GM19239 (cell line): ENCODE data around the gene CCNI.
"Not testable (repeated sequence)": the region's sequence is repeated elsewhere in the genome, so short reads cannot be mapped to it uniquely, and the experiment has no call there.

Source experiments
- DNase-seq: peaks from one replicate; pipeline ENCODE4 v3.0.0; 2011; ENCODE audit warnings: low spot score; ENCODE audit not compliant: insufficient read length
- FAIRE-seq: peaks from 2 replicates; lab custom pipeline; 2011; peaks lifted over from hg19 to GRCh38; lab: Jason Lieb, UNC

The CCNI gene

DNA sequence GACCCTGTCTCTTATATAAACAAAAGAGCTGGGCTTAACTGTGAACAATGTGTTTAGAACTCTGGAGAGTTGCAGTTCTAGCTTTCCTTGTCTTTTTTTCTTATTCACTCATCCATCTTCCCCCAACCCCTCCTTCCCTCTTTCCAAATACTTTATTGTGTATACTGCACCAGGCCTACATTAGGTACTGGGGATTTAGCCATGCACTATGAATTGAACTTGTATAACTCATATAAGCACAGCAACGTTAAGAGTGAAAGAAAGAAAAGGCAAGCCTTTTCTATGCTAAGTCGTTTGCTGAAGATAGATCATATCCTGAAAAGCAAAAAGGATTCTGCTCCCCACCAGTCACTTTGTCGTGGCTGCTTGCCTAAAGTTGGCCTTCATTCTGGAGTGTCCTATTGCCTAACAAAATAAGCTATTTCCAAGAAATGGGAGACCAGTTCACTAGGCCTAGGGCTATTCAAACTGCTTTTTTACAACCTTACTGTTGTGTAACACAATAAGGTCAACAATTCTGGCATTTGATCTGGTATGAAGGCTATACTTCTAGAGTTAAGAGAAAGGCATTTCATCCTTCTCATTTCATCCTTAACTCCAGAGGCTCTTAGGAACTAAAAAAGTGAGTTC, 32.2 kb downstream of the CCNI start:
- FAIRE-seq, result no peak
- DNase-seq, result no peak

DNA sequence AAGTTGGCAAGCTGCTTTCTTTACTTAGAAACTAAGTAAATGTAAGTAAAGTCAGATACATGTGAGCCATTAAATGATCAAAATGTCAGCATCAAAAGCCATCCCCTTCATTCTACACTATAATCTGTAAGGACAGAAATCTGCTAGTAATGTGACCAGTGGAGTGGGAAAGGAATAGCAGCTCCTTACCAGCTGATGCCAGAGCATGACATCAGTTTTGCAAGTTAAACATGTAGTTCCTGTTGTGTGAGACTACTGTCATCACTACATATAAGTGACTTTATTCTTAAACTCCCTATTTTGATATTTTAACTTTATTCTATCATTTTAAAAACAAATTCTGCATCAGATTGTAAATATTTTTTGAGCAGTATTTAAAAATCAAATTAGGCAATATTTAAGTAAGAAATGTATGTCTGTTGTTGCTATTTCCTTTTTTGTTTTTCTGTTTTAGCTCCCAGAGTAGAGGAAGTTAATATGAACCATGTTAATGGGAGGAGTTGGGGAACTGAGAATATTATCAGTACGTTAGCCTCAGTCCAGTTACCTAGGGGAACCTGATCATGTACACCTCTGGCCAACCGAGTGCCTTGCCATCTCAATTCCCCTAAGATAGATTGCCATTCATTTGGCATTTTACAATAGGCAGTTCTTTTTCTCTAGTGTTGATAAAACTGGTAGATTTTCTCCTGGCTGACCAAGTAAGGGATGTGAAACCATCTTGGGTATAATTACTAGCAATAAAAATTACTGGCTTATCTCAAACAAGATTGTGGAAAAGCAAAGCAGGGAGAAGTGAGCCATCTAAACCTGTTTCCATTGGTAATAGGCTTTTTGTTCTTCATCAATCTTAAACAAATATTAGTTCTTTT, 34.7 kb downstream of the CCNI start:
- FAIRE-seq, result no peak
- no peak for DNase-seq

DNA sequence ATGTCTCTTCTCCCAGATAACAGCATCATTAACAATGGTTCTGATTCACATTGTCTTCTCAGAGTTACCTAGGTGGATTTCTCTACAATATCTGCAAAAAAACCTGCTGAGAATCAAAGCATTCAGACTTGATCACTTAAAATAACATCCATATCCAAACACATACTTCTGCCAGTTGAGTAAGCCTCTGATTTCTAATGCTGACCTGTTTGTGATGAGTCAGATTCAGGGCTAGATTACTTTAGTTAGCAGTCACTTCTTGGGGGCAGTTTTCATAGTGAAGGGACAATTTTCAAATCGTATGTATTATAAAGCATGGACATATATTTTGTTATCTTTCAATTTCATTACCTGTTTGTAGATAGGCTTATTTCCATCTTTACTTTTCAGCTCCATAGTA, 35.5 kb downstream of the CCNI start:
- DNase-seq (no peak), FAIRE-seq (no peak)

DNA sequence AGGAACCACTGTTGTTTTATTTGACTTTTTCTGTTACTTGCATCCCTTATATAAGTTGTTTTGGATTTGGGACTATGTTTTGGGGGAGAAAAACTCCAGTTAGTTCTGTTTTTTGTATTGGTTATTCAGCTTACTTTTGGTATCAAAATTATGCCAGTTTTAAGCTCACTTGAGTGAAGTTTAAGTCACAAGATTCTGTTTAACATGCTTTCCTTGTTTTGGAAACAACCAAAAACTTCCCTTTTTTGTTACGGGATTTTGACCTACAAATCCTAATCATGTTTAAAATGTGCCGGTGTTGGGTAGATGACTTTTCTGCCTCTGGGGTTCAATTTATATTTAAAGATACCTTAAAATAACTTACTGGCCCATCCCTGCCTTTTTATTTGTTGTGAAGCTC, 36.0 kb downstream of the CCNI start:
- no peak for DNase-seq
- FAIRE-seq, result no peak

DNA sequence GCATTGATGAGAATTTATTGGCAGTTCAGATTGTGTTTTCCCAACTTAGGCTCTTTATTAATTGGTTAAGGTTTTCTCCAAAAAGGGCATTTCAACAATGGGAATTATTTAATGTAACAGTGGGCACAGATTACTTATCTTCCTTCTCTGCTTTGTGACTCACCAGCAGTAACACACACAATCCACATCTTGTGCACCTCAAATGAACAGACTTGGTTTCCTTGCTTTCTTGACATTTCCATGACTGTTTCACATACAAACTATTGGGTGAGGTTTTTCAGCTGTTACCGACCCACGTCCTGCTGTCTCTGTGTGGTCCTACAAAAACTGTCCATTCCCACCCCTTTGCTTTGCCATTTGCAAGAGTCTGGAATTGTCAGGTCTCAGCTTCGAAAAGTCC, 38.1 kb downstream of the CCNI start:
- FAIRE-seq (no peak), DNase-seq (no peak)

DNA sequence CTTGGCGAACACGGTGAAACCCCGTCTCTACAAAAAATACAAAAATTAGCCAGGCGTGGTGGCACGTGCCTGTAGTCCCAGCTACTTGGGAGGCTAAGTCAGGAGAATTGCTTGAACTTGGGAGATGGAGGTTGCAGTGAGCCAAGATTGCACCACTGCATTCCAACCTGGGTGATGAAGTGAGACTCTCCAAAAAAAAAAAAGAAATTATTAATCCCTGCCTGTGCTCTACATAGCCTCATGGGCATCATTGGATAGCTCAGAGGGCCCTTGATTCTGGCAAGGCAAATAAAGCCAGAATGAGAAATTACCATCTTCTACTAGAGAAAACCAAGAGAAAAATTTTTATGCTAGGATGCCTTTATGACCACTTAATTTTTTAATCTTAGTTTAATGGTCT, 38.6 kb downstream of the CCNI start:
- DNase-seq, FAIRE-seq: not testable (repeated sequence)

DNA sequence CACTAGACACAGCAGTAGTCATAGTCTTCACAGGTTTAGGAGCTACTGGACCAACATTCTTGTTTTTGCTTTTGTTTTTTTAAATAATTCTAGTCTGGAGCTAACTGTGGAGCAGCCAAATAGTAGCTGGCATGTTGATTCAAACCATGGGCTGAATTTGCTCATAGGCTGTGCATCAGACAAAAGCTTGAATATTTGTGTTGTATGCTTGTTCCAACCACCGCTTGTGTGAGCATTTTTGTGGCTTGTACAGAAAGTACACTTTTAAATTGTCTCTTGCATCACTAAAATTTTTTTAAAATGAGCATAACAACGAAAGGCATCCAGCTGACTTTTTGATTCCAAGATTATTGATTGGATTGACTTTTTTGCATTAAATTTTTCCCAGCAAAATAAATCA, 39.6 kb downstream of the CCNI start:
- DNase-seq (no peak), FAIRE-seq (no peak)

DNA sequence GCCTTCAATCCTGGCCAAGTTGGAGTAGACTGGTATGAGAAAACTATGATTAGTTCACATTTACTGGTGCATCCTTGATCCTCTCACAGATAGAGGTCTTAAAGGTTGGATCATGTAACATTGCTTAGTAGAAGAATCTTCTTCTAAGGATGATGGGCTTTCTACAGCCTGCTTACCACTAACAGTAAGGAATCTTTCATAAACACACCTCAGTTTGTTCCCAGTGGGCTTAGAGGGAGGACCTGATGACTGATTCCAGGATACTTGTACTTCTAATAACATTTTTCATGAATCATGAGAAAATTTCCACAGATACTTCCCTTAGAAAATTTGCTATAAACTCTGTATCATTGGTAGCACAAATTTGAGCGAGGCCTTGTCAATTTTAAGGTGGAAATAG, 40.6 kb downstream of the CCNI start:
- no peak for FAIRE-seq

DNA sequence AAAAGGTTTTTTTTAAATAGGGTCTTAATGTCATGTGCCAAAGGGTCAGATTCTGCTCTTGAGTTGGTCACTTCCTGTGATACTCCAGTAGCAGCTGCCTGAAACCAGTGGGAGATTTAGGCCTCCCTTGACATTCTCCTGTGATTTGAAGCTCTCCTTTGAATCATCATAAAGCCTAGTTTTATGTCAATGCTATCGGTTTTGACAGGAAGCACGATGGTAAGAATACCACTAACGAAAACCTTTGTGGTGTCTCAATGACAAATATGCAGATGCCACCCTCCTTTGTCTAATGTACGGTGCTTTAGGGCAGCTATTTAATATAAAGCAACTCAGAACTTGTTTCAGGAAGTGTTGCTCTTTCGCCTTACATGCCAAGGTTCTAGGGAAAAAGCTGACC, 44.2 kb downstream of the CCNI start:
- FAIRE-seq (no peak), DNase-seq (no peak)

More for the DNA sequence above, 40.6 kb downstream of the CCNI start:
- DNase-seq, result no peak

DNA sequence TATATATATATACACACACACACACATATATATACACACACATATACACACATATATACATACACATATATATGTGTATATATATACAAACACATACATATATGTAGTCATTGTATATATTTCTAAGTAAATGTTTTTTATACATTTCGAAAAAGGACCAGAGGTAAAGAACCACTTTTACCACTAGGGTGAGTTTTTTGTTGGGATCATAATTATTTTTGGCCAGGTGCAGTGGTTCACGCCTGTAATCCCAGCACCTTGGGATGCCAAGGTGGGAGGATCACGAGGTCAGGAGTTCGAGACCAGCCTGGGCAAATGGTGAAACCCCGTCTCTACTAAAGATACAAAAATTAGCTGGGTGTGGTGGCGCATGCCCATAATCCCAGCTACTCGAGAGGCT, 46.0 kb downstream of the CCNI start:
- not testable (repeated sequence) for FAIRE-seq, DNase-seq

DNA sequence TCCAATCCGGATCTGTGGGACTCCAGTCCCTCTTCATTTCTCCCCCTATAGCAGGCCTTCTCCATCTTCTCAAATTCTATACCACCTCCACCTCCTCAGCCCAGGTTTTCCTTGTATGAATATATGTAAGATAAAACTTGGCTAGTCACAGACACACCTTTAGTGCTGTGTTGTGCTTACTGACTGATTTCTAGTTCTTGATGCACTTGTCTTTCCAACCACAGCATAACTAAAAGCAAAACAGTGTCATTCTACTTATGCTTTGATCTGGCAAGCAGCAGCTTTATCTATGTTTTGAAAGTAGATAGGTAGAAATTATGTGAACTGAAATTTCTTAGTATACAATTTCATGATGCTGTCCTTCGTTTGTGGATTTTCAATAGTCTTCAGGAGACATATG, 47.5 kb downstream of the CCNI start:
- no peak for DNase-seq
- FAIRE-seq, result peak; percentile 55

DNA sequence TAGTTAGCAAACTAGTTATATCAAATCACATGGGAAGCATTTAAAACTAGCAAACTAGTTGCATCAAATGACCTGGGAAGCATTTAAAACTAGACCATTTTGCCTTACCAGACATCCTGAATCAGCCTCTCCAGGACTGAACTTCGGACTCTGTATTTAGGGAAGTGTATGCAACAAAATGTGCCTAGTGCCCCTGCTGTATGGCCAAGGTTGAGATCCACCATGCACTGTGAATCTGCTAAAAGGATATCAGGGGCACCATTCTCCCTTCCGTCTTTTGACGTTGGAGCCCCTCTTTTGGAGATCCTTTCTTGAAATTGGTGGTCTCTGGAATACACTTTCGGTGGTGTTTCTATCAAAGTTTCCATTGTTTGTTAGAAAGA, 49.5 kb downstream of the CCNI start:
- no peak for DNase-seq
- peak; percentile 21 for FAIRE-seq

DNA sequence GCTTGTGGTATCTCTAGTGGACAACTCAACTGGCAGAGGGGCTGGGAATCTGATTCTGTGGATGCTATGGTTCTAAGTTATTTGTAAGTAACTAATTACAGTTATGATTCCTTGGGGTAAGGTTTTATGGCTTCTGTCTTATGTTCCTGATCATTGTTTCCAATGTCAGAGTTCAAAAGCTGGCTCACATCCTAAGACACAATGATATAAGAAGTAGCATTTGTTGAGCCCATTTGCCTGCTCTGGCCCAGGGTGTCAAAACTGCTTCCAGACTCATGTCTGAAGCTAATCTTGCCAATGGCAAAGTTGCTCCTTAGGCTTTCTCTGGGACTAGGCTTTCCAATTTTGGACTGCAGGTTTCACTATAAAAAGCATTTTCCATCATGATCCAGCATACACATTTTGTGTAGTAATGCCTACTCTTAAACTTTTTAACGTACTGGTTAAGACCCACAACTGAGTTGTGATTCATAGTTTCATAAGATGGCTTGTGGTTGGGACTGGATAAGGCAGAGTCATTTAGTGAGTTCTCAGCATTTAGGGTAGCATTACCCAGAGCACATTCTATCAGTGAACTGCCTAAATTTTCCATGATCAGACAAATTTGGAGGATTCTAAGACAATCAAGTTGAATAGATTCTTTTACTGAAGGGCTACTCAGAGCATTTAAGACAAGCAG, 50.0 kb downstream of the CCNI start:
- FAIRE-seq (no peak), DNase-seq (no peak)

DNA sequence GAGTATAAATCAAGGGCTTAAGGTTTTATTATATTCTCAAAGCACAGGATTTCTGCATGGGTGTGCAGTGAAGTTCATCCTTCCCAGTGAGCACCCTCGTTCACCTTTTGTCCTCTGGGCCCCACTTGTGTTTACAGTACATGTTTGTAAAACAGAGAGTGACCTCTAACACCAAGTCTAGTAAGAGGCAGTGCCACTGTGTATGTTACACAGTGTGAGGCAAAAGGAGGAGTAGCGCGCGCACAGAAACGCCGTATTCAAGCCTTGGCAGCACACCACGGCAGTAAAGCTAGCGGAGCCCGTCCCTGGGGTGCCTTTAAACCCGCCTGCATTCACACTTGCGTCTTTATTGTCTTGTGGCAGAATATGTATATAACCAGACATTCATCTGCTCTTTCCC, 51.9 kb downstream of the CCNI start:
- DNase-seq (no peak), FAIRE-seq (no peak)

DNA sequence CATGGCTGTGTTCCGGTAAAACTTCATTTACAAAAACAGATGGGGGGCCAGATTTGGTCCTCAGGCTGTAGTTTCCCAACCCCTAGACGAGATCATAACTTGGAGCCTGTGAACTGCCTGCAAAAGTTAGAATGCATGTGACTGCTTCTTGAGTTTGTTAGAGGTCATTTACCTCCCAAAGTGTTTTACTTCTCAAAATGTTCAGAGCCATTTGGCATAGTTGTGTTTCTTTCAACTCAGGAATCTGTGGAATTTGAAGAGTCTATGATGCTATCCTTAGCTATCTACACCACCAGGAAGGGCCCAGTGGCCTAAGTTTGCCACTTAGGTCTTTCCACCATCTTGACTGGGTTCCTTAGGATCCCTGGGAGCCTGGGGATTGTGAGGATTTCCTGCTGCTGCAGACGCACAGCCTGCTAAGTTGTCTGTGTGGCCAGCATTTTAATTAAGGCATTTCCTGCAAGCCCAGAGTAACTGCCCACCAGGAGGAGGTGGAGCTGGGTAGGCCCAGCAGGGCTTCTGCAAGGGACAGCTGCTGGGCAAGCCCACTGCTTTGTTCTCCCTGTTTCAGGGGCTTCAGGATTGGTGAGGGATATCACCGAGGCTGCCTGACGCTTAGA, 53.1 kb downstream of the CCNI start:
- FAIRE-seq (no peak), DNase-seq (no peak)

DNA sequence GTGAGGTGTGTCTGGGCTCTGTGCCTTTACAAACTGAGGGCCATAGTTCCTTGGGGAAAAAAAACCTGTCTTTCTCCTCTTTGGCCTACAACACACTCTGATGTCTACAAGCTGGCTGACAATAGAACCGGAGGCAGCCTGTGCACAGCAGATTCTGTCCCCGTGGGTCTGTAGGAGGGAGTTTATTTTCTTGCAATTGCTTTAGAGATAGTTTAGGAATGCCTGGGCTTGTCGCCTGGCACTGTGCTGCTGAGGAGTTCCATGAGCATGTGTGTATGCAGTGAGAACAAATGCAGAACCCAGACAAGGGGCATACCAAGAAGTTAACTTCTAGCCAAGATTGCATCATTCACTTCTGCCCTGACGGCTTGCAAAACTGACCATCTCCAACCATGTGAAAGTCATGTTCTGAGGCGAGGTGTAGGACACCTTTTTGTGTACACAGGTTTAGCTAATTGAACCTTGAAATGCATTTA, 54.1 kb downstream of the CCNI start:
- DNase-seq (no peak), FAIRE-seq (no peak)

DNA sequence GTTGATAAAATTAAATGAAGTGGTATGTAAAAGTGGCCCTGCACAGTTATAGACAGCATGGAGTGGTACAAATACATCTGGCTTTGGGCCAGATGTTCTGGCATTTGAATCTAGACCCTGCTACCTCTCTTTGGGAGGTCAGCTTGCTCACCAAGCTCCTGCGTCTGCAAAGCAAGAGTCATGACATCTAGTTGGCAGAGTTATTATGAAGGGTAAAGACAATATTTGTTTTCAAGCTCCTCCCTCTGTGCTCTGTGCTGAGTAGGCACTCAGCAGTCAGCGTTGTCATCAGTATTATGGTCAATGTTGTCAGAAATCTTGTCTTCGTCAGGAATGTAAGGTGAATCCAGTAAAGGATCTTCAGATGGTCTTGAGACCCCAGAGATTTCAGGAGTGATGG, 55.8 kb downstream of the CCNI start:
- FAIRE-seq (no peak), DNase-seq (no peak)

DNA sequence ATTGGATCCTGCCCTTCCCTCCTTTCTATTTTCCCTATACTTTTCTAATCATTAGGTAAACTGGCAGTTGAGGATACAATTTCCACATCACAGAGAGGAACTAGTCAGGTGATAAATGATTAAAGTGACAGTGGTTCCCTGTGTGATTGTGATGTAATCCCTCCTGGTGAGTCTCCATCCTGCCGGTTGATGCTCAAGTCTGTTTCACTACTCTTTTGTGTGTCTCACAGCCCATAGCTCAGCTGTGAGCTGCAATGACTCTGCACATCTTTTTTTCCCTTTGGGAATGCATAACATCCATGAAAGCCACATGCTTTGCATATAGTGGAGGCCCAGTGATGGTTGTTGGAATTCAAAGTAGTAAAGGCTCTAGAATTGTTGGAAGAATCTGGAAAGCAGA, 60.4 kb downstream of the CCNI start:
- FAIRE-seq, result no peak
- DNase-seq, result no peak

DNA sequence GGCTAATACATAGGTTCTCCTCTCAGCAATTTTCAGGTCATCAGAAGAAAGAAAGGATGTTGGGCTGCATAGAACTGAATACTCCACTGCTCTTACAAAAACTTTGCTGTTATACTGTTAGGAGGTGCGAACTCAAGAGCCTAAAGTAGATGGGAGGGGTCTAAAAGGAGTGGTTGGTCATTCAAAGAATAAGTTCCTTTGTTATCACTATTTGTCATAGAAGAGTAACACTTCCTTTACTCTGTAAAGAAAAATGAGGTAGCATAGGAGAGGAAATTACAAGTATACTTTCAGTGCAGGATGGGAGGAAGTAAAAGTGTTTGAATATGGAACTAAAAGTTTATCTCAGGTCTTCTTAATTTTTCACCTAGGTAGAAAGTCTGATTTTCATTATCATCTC, 61.5 kb downstream of the CCNI start:
- FAIRE-seq (no peak), DNase-seq (no peak)

DNA sequence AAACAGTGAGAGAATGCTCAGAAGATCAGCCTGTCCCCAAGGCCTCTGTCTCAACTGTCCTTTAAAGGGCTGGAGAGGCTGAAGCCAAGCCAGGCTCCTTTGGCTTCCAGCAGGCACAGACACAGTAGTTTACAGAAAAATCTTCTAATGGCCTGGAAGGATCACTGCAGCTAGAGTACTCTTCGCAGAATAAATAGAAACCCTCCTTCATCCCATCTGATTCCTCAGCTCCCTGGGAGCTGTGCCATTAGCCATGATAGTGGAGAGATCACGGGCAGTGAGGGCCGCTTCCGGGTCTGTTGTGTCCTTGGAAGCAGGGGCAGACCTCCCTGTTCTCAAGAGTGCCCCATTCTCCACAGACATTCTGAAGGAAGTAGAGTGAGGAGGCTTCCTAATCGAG, 63.1 kb downstream of the CCNI start:
- DNase-seq (no peak), FAIRE-seq (no peak)

DNA sequence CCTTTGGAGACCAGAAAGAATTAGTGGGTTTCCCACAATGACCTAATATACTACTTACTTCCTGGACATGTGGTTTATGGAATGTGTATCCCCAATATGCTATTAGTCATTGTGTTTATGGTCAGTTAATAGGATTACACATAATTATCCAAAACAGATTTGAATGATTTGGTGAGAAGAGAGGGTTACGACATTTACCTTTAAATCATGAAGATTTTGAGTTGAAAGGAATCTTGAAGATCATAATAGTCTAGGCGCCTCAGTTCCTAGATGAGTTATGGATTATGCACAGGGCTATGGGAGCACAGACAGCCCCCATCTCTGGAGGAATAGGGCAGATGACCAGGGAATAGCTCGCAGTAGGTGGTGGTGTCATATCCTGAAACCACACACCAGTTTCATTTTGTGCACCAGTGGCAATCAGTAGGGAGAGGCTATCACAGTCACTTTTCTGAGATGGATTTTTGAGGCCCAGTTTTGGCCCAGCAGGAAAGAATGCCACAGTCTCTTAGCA, 64.9 kb downstream of the CCNI start:
- DNase-seq, result no peak

More for the DNA sequence above, 64.9 kb downstream of the CCNI start:
- no peak for FAIRE-seq
